Liver (tissue), 9 donors: Measurements from ENCODE around the gene TMEM255B. TPM values are rescaled to one million over a fixed set of nuclear protein-coding genes. Genes with fewer than 3 reads are reported as not detected.

Source experiments
- DNase-seq: peaks from one replicate; pipeline ENCODE4 v3.0.0-alpha.2; 2017; ENCODE audit warnings: low spot score
- H3K27ac ChIP-seq, 2 donors: one replicate each; pipeline ENCODE4 v1.7.0; 2013; ENCODE audit warnings: inconsistent platforms in 2 of 2, low read length in 2 of 2, control low read depth in 1 of 2, low read depth in 1 of 2, mild to moderate bottlenecking in 1 of 2
- H3K27me3 ChIP-seq, 4 donors: one replicate each; pipeline versions ENCODE4 v1.6.1 to v1.7.0; 2013; ENCODE audit warnings: low read length in 3 of 4, inconsistent platforms in 1 of 4, mild to moderate bottlenecking in 1 of 4, moderate library complexity in 1 of 4; ENCODE audit not compliant: control insufficient read depth in 4 of 4, insufficient read depth in 4 of 4
- H3K36me3 ChIP-seq, 4 donors: one replicate each; pipeline versions ENCODE4 v1.6.1 to v1.7.0; 2013; ENCODE audit warnings: low read length in 3 of 4, mild to moderate bottlenecking in 3 of 4, low read depth in 1 of 4, moderate library complexity in 1 of 4; ENCODE audit not compliant: control insufficient read depth in 4 of 4, insufficient read depth in 3 of 4
- H3K4me1 ChIP-seq, 4 donors: one replicate each; pipeline versions ENCODE4 v1.6.1 to v1.7.0; 2013; ENCODE audit warnings: low read length in 3 of 4, mild to moderate bottlenecking in 3 of 4, moderate library complexity in 1 of 4; ENCODE audit not compliant: control insufficient read depth in 4 of 4, insufficient read depth in 4 of 4
- H3K4me3 ChIP-seq, 3 donors: one replicate each; pipeline versions ENCODE4 v1.6.1 to v1.7.0; 2013; ENCODE audit warnings: low read length in 3 of 3, control low read depth in 1 of 3, low read depth in 1 of 3, mild to moderate bottlenecking in 1 of 3
- H3K9ac ChIP-seq, 2 donors: one replicate each; pipeline ENCODE4 v1.7.0; 2013; ENCODE audit warnings: low read length in 2 of 2, mild to moderate bottlenecking in 2 of 2, moderate library complexity in 2 of 2, control low read depth in 1 of 2, low read depth in 1 of 2
- H3K9me3 ChIP-seq, 4 donors: one replicate each; pipeline versions ENCODE4 v1.6.1 to v1.7.0; 2013; ENCODE audit warnings: low read length in 3 of 4; ENCODE audit not compliant: control insufficient read depth in 4 of 4
- CTCF ChIP-seq: fragments of 150-350 bp; IDR thresholded peaks from 2 replicates; pipeline ENCODE4 v1.5.1; 2017; ENCODE audit warnings: improper control_type of control experiment, low read depth, low read length; ENCODE audit not compliant: missing input control
- EGR1 ChIP-seq, 2 donors: IDR thresholded peaks; 2 replicates each; pipeline ENCODE4 v1.6.1; 2016 to 2018; ENCODE audit warnings: antibody characterized with exemption in 2 of 2, low read depth in 2 of 2
- FOXA1 ChIP-seq: IDR thresholded peaks from 2 replicates; pipeline ENCODE4 v1.6.1; 2016; ENCODE audit warnings: antibody characterized with exemption
- FOXA2 ChIP-seq: IDR thresholded peaks from 2 replicates; pipeline ENCODE4 v1.6.1; 2016; ENCODE audit warnings: antibody characterized with exemption
- GABPA ChIP-seq, 2 donors: IDR thresholded peaks in 1 of 2; conservative IDR thresholded peaks in 1 of 2; 2 replicates each; pipeline ENCODE4 v1.6.1; 2016; ENCODE audit warnings: antibody characterized with exemption in 2 of 2, mild to moderate bottlenecking in 1 of 2, moderate library complexity in 1 of 2
- HNF4A ChIP-seq, 2 donors: conservative IDR thresholded peaks; 2 replicates each; pipeline ENCODE4 v1.6.1; 2016; ENCODE audit warnings: antibody characterized with exemption in 2 of 2, mild to moderate bottlenecking in 2 of 2
- HNF4G ChIP-seq: IDR thresholded peaks from 2 replicates; pipeline ENCODE4 v1.6.1; 2016; ENCODE audit warnings: antibody characterized with exemption
- JUND ChIP-seq, 2 donors: IDR thresholded peaks; 2 replicates each; pipeline ENCODE4 v1.6.1; 2016; ENCODE audit warnings: antibody characterized with exemption in 2 of 2
- MAX ChIP-seq: IDR thresholded peaks from 2 replicates; pipeline ENCODE4 v1.6.1; 2016; ENCODE audit warnings: antibody characterized with exemption
- NR2F2 ChIP-seq: IDR thresholded peaks from 2 replicates; pipeline ENCODE4 v1.6.1; 2016; ENCODE audit warnings: antibody characterized with exemption
- RAD21 ChIP-seq, 2 donors: IDR thresholded peaks; 2 replicates each; pipeline ENCODE4 v1.6.1; 2016; ENCODE audit warnings: antibody characterized with exemption in 2 of 2, mild to moderate bottlenecking in 2 of 2
- REST ChIP-seq: IDR thresholded peaks from 2 replicates; pipeline ENCODE4 v1.6.1; 2016; ENCODE audit warnings: antibody characterized with exemption, mild to moderate bottlenecking
- RXRA ChIP-seq, 2 donors: IDR thresholded peaks; 2 replicates each; pipeline ENCODE4 v1.6.1; 2017 to 2018; ENCODE audit warnings: antibody characterized with exemption in 2 of 2, mild to moderate bottlenecking in 1 of 2
- SP1 ChIP-seq: IDR thresholded peaks from 2 replicates; pipeline ENCODE4 v1.6.1; 2018; ENCODE audit warnings: antibody characterized with exemption, mild to moderate bottlenecking
- TAF1 ChIP-seq: conservative IDR thresholded peaks from 2 replicates; pipeline ENCODE4 v1.6.1; 2016; ENCODE audit warnings: antibody characterized with exemption, mild to moderate bottlenecking
- YY1 ChIP-seq: IDR thresholded peaks from 2 replicates; pipeline ENCODE4 v1.6.1; 2016; ENCODE audit warnings: antibody characterized with exemption, mild to moderate bottlenecking
- ZBTB33 ChIP-seq: IDR thresholded peaks from 2 replicates; pipeline ENCODE4 v1.6.1; 2016; ENCODE audit warnings: antibody characterized with exemption
- WGBS: extraction: QIAGEN DNeasy Blood & Tissue Kit; methylation state at CpG from one replicate; pipeline ENCODE4 v1.1.7; 2013; 5-methylcytosine and 5-hydroxymethylcytosine counted together
- polyA plus RNA-seq, 2 donors: library from polyadenylated mRNA; stranded (reverse) in 1 of 2; unstranded in 1 of 2; fragments of 200-250 nt in 1 of 2; fragments of >200 nt in 1 of 2; fragmentation: Nextera tagmentation in 1 of 2; extraction: Ambion mirVana in 1 of 2; gene quantifications; one replicate each; pipeline versions ENCODE4 v1.2.1 to v1.2.3, GENCODE V29; 2013 to 2015
- total RNA-seq, 2 donors: library from RNA; depleted of rRNA; stranded (reverse); fragments of >200 nt; gene quantifications; one replicate each; pipeline ENCODE4 v1.2.3, GENCODE V29; 2014
- TF ChIP-seq, protein P1 (sequence below): IDR thresholded peaks from 2 replicates; pipeline ENCODE4 v1.6.1; 2016; ENCODE audit warnings: antibody characterized with exemption
- donor health status: healthy.
- donor health status: healthy.
- donor health status: healthy.
- donor health status: healthy.
- donor health status: healthy.

The TMEM255B gene
- total and polyA plus RNA-seq, 4 donors: 0.37 to 8.6 (median 3.5) TPM

DNA sequence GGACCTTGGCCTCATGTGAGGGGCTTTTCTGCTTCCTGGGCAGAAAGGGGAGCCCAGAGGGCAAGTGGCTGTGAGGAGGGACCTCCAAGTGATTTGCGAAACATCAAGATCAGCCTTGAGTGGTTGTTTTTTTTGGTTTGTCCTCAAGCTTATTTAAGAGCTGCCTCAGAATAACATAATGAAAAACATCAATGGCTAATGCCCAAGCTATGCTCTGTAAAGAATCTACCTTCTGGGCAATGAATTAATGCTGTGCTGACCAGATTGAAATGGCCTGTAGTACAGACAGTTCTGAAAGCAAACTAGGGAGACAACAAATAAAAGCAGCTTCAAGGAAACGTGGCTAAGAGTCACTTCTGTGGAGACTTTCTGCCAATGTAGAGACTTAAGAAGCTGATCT lies 8.3 kb downstream of the TMEM255B start:
- Histone ChIP-seq H3K27me3 (no peaks in the 10 kb centered on the region), H3K36me3 (peaks cover 0 to 3% (median 0%) of the 10 kb centered on the region in 4 donors), H3K4me1 (no peaks in the 10 kb centered on the region), H3K9ac (no peak overlapping the region), H3K27ac (no peak overlapping the region), H3K4me3 (no peak overlapping the region), H3K9me3 (no peaks in the 10 kb centered on the region)
- TF ChIP-seq CTCF (no peak), YY1 (no peak), FOXA1 (no peak), REST (no peak), JUND (IDR thresholded peaks at IDR 0.05) (no peak), MAX (no peak), FOXA2 (no peak), NR2F2 (no peak), RAD21 (IDR thresholded peaks at IDR 0.05) (no peak), GABPA (IDR thresholded peaks at IDR 0.05 in 1 of 2, conservative IDR thresholded peaks at IDR 0.05 in 1 of 2) (no peak), RXRA (IDR thresholded peaks at IDR 0.05) (no peak), ZBTB33 (no peak), SP1 (no peak), EGR1 (IDR thresholded peaks at IDR 0.05; ENCODE audit: low read depth in 2 of 2) (no peak), HNF4G (no peak), TAF1 (no peak), HNF4A (conservative IDR thresholded peaks at IDR 0.05) (no peak)
- TF ChIP-seq, protein P1, sequence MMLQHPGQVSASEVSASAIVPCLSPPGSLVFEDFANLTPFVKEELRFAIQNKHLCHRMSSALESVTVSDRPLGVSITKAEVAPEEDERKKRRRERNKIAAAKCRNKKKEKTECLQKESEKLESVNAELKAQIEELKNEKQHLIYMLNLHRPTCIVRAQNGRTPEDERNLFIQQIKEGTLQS: no peak
- 82% methylated on average over 2 of the region's 2 CpGs for WGBS
- DNase-seq: no peak
